ENCODE results near the gene TFPI. TPM values are rescaled to one million over a fixed set of nuclear protein-coding genes. Genes with fewer than 3 reads are reported as not detected.

TFPI gene
- polyA plus RNA-seq, 2 of the 4 experiments (the other 2 are of a cell fraction) = 14.3 to 104 TPM

DNA sequence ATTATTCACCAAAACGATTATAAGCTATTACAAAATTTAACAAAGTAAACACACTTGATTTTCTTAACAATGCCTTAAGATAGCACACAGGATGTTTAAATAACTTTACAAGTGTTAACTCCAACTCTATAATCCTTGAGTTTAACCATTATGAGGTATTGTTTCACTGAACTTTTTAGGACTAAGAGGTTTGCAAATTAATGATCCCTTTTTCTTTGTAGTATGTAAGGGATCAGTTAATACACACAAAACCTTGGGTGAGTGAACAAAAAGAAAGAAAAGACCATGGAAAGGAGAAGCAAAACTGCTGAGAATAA lies 21.5 kb upstream of the TFPI start:
- peak overlapping the region; percentile 68 for H3K4me2 ChIP-seq
- H3K4me3 ChIP-seq = no peak overlapping the region
- ChIA-PET POLR2A (interaction anchor here (0.9 to 1.5 kb wide), 3 partner anchors 26 to 30 kb away, joined by 4 to 5 read pairs (median 4); no protein-coding TSS in a partner anchor), CTCF (interaction anchor here (1.0 to 18.1 kb wide), 3 partner anchors 9 to 75 kb away, joined by 3 to 324 read pairs (median 4); no protein-coding TSS in a partner anchor)
- 0 out of 3 replicates have a peak, but pooled peaks cover 5% of the 10 kb centered on the region for H3K9me3 ChIP-seq
- ATAC-seq (no peak), FAIRE-seq (peak; percentile 36), DNase-seq (ENCODE audit: low read depth in 1 of 2, low spot score in 1 of 2) (no peak)
- H3K4me1 ChIP-seq = peaks cover 33% of the 10 kb centered on the region
- peak overlapping the region; percentile 62 to 78 for H3K27ac ChIP-seq
- TF ChIP-seq HEYL (CRISPR knock-in tag; IDR thresholded peaks at IDR 0.05) (no peak), RCOR1 (IDR thresholded peaks at IDR 0.05; ENCODE audit: low read depth, low read length) (no peak), TP53 (CRISPR knock-in tag; IDR thresholded peaks at IDR 0.05) (no peak), BHLHE40 (IDR thresholded peaks at IDR 0.05; ENCODE audit: low read depth, low read length) (no peak), NR3C1 (IDR thresholded peaks at IDR 0.05) (no peak), RFX5 (IDR thresholded peaks at IDR 0.05) (no peak), EHMT2 (IDR thresholded peaks at IDR 0.05; ENCODE audit: low read depth) (no peak), MYC (IDR thresholded peaks at IDR 0.05; ENCODE audit: borderline replicate concordance, low read length) (no peak), RARB (CRISPR knock-in tag; IDR thresholded peaks at IDR 0.05) (no peak), CHD4 (IDR thresholded peaks at IDR 0.05; ENCODE audit: borderline replicate concordance) (no peak), KDM1A (IDR thresholded peaks at IDR 0.05; ENCODE audit: low read depth) (no peak), FOSL2 (IDR thresholded peaks at IDR 0.05) (no peak), FOSL2 (CRISPR knock-in tag; IDR thresholded peaks at IDR 0.05) (no peak)
- TF ChIP-seq, protein P1, sequence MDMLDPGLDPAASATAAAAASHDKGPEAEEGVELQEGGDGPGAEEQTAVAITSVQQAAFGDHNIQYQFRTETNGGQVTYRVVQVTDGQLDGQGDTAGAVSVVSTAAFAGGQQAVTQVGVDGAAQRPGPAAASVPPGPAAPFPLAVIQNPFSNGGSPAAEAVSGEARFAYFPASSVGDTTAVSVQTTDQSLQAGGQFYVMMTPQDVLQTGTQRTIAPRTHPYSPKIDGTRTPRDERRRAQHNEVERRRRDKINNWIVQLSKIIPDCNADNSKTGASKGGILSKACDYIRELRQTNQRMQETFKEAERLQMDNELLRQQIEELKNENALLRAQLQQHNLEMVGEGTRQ (IDR thresholded peaks at IDR 0.05) = no peak
- TF ChIP-seq, protein P2, sequence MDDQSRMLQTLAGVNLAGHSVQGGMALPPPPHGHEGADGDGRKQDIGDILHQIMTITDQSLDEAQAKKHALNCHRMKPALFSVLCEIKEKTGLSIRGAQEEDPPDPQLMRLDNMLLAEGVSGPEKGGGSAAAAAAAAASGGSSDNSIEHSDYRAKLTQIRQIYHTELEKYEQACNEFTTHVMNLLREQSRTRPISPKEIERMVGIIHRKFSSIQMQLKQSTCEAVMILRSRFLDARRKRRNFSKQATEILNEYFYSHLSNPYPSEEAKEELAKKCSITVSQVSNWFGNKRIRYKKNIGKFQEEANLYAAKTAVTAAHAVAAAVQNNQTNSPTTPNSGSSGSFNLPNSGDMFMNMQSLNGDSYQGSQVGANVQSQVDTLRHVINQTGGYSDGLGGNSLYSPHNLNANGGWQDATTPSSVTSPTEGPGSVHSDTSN (IDR thresholded peaks at IDR 0.05) = no peak
- TF ChIP-seq, protein P3, sequence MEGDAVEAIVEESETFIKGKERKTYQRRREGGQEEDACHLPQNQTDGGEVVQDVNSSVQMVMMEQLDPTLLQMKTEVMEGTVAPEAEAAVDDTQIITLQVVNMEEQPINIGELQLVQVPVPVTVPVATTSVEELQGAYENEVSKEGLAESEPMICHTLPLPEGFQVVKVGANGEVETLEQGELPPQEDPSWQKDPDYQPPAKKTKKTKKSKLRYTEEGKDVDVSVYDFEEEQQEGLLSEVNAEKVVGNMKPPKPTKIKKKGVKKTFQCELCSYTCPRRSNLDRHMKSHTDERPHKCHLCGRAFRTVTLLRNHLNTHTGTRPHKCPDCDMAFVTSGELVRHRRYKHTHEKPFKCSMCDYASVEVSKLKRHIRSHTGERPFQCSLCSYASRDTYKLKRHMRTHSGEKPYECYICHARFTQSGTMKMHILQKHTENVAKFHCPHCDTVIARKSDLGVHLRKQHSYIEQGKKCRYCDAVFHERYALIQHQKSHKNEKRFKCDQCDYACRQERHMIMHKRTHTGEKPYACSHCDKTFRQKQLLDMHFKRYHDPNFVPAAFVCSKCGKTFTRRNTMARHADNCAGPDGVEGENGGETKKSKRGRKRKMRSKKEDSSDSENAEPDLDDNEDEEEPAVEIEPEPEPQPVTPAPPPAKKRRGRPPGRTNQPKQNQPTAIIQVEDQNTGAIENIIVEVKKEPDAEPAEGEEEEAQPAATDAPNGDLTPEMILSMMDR (IDR thresholded peaks at IDR 0.05) = no peak
- TF ChIP-seq, protein P4, sequence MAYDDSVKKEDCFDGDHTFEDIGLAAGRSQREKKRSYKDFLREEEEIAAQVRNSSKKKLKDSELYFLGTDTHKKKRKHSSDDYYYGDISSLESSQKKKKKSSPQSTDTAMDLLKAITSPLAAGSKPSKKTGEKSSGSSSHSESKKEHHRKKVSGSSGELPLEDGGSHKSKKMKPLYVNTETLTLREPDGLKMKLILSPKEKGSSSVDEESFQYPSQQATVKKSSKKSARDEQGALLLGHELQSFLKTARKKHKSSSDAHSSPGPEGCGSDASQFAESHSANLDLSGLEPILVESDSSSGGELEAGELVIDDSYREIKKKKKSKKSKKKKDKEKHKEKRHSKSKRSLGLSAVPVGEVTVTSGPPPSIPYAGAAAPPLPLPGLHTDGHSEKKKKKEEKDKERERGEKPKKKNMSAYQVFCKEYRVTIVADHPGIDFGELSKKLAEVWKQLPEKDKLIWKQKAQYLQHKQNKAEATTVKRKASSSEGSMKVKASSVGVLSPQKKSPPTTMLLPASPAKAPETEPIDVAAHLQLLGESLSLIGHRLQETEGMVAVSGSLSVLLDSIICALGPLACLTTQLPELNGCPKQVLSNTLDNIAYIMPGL (CRISPR knock-in tag; IDR thresholded peaks at IDR 0.05; ENCODE audit: borderline replicate concordance) = no peak
- TF ChIP-seq, protein P5, sequence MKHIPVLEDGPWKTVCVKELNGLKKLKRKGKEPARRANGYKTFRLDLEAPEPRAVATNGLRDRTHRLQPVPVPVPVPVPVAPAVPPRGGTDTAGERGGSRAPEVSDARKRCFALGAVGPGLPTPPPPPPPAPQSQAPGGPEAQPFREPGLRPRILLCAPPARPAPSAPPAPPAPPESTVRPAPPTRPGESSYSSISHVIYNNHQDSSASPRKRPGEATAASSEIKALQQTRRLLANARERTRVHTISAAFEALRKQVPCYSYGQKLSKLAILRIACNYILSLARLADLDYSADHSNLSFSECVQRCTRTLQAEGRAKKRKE (CRISPR knock-in tag; IDR thresholded peaks at IDR 0.05; ENCODE audit: low read depth) = no peak
- TF ChIP-seq, protein P6, sequence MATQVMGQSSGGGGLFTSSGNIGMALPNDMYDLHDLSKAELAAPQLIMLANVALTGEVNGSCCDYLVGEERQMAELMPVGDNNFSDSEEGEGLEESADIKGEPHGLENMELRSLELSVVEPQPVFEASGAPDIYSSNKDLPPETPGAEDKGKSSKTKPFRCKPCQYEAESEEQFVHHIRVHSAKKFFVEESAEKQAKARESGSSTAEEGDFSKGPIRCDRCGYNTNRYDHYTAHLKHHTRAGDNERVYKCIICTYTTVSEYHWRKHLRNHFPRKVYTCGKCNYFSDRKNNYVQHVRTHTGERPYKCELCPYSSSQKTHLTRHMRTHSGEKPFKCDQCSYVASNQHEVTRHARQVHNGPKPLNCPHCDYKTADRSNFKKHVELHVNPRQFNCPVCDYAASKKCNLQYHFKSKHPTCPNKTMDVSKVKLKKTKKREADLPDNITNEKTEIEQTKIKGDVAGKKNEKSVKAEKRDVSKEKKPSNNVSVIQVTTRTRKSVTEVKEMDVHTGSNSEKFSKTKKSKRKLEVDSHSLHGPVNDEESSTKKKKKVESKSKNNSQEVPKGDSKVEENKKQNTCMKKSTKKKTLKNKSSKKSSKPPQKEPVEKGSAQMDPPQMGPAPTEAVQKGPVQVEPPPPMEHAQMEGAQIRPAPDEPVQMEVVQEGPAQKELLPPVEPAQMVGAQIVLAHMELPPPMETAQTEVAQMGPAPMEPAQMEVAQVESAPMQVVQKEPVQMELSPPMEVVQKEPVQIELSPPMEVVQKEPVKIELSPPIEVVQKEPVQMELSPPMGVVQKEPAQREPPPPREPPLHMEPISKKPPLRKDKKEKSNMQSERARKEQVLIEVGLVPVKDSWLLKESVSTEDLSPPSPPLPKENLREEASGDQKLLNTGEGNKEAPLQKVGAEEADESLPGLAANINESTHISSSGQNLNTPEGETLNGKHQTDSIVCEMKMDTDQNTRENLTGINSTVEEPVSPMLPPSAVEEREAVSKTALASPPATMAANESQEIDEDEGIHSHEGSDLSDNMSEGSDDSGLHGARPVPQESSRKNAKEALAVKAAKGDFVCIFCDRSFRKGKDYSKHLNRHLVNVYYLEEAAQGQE (IDR thresholded peaks at IDR 0.05) = no peak
- TF ChIP-seq, protein P7, sequence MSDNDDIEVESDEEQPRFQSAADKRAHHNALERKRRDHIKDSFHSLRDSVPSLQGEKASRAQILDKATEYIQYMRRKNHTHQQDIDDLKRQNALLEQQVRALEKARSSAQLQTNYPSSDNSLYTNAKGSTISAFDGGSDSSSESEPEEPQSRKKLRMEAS (IDR thresholded peaks at IDR 0.05) = no peak
- 4% methylated on average over 1 of the region's 1 CpG for WGBS (ENCODE audit: missing lambda C conversion rate)

All from A549 (cell line).